H9 (cell line): ENCODE measurements around the gene SLC4A9. TPM values are rescaled to one million over a fixed set of nuclear protein-coding genes. Genes with fewer than 3 reads are reported as not detected.

ENCODE experiments used
- DNase-seq: peaks from one replicate; pipeline ENCODE4 v3.0.0-alpha.2; 2017
- H2AFZ ChIP-seq: one replicate; pipeline ENCODE4 v1.6.1; 2013; ENCODE audit warnings: mild to moderate bottlenecking, low read length, control low read depth, moderate library complexity
- H2AK5ac ChIP-seq: 2 replicates; pipeline ENCODE4 v1.6.1; 2013; ENCODE audit warnings: low read length, control low read depth, mixed read lengths; ENCODE audit not compliant: insufficient read length
- H2BK120ac ChIP-seq: one replicate; pipeline ENCODE4 v1.6.1; 2013; ENCODE audit warnings: low read depth, mild to moderate bottlenecking, low read length, control low read depth, inconsistent platforms; ENCODE audit not compliant: poor library complexity, severe bottlenecking
- H2BK12ac ChIP-seq: 2 replicates; pipeline ENCODE4 v1.6.1; 2013; ENCODE audit warnings: low read length, control low read depth, mixed read lengths, low read depth; ENCODE audit not compliant: insufficient read length
- H2BK15ac ChIP-seq: 2 replicates; pipeline ENCODE4 v1.6.1; 2013; ENCODE audit warnings: low read depth, low read length, control low read depth
- H2BK20ac ChIP-seq: one replicate; pipeline ENCODE4 v1.6.1; 2013; ENCODE audit warnings: low read depth, mild to moderate bottlenecking, low read length, control low read depth, inconsistent platforms; ENCODE audit not compliant: poor library complexity, severe bottlenecking
- H2BK5ac ChIP-seq: 2 replicates; pipeline ENCODE4 v1.6.1; 2013; ENCODE audit warnings: low read length, control low read depth, mixed read lengths; ENCODE audit not compliant: insufficient read length
- H3K14ac ChIP-seq: 2 replicates; pipeline ENCODE4 v1.6.1; 2013; ENCODE audit warnings: low read length, control low read depth; ENCODE audit not compliant: insufficient read depth
- H3K18ac ChIP-seq: 2 replicates; pipeline ENCODE4 v1.6.1; 2013; ENCODE audit warnings: low read depth, mild to moderate bottlenecking, mixed read lengths, low read length, control low read depth; ENCODE audit not compliant: insufficient read length
- H3K23ac ChIP-seq: 2 replicates; pipeline ENCODE4 v1.6.1; 2013; ENCODE audit warnings: low read length, control low read depth, mixed read lengths, low read depth; ENCODE audit not compliant: insufficient read length
- H3K23me2 ChIP-seq: 2 replicates; pipeline ENCODE4 v1.6.1; 2013; ENCODE audit warnings: low read depth, mild to moderate bottlenecking, mixed read lengths, low read length, control low read depth; ENCODE audit not compliant: insufficient read length, poor library complexity, severe bottlenecking
- H3K27ac ChIP-seq: 2 replicates; pipeline ENCODE4 v1.5.1; 2013; ENCODE audit warnings: low read length, control low read depth, mixed read lengths, low read depth; ENCODE audit not compliant: insufficient read length
- H3K27me3 ChIP-seq: 2 replicates; pipeline ENCODE4 v1.6.1; 2013; ENCODE audit warnings: low read length, control low read depth, inconsistent platforms; ENCODE audit not compliant: insufficient read depth
- H3K4ac ChIP-seq: 2 replicates; pipeline ENCODE4 v1.6.1; 2013; ENCODE audit warnings: low read depth, mild to moderate bottlenecking, control low read depth, inconsistent platforms, low read length, moderate library complexity
- H3K4me1 ChIP-seq: 2 replicates; pipeline ENCODE4 v1.6.1; 2013; ENCODE audit warnings: low read length, control low read depth, inconsistent platforms; ENCODE audit not compliant: insufficient read depth
- H3K4me2 ChIP-seq: 2 replicates; pipeline ENCODE4 v1.6.1; 2013; ENCODE audit warnings: low read length, control low read depth, mixed read lengths; ENCODE audit not compliant: insufficient read length, insufficient read depth
- H3K56ac ChIP-seq: 2 replicates; pipeline ENCODE4 v1.6.1; 2013; ENCODE audit warnings: low read depth, mild to moderate bottlenecking, mixed read lengths, low read length, control low read depth; ENCODE audit not compliant: insufficient read length
- H3K79me1 ChIP-seq: 2 replicates; pipeline ENCODE4 v1.6.1; 2013; ENCODE audit warnings: low read depth, mild to moderate bottlenecking, moderate library complexity, low read length, control low read depth, inconsistent platforms; ENCODE audit not compliant: insufficient read depth, poor library complexity, severe bottlenecking
- H3K79me2 ChIP-seq: 2 replicates; pipeline ENCODE4 v1.6.1; 2013; ENCODE audit warnings: low read length, control low read depth, inconsistent platforms; ENCODE audit not compliant: insufficient read depth
- H3K9ac ChIP-seq: 2 replicates; pipeline ENCODE4 v1.6.1; 2013; ENCODE audit warnings: low read length, control low read depth, mixed read lengths; ENCODE audit not compliant: insufficient read length; ENCODE audit errors: extremely low read depth
- H3K9me3 ChIP-seq: one replicate; pipeline ENCODE4 v1.6.1; 2013; ENCODE audit warnings: low read depth, low read length, inconsistent platforms; ENCODE audit not compliant: control insufficient read depth
- H3T11ph ChIP-seq: one replicate; pipeline ENCODE4 v1.6.1; 2013; ENCODE audit warnings: mild to moderate bottlenecking, low read length, control low read depth, inconsistent platforms
- H4K20me1 ChIP-seq: one replicate; pipeline ENCODE4 v1.6.1; 2013; ENCODE audit not compliant: control insufficient read depth, insufficient read length, insufficient read depth
- H4K5ac ChIP-seq: 2 replicates; pipeline ENCODE4 v1.6.1; 2013; ENCODE audit warnings: low read depth, mild to moderate bottlenecking, mixed read lengths, low read length, control low read depth; ENCODE audit not compliant: insufficient read length
- H4K8ac ChIP-seq: replicated peaks from 2 replicates; pipeline ENCODE4 v1.6.1; 2013; ENCODE audit warnings: low read length, control low read depth, mixed read lengths, low read depth; ENCODE audit not compliant: insufficient read length
- H4K91ac ChIP-seq: 2 replicates; pipeline ENCODE4 v1.6.1; 2013; ENCODE audit warnings: low read depth, mild to moderate bottlenecking, moderate library complexity, mixed read lengths, low read length, control low read depth; ENCODE audit not compliant: insufficient read length
- H3K27ac Mint-ChIP-seq, 3 experiments: 2 replicates in 2 of 3; 3 replicates in 1 of 3; pipeline ENCODE4 v1.8.0; 2020 to 2021; ENCODE audit warnings: mixed read lengths in 3 of 3, mild to moderate bottlenecking in 1 of 3, moderate library complexity in 1 of 3
- H3K27me3 Mint-ChIP-seq: 2 replicates; pipeline ENCODE4 v1.8.0; 2021; ENCODE audit warnings: low read depth, mild to moderate bottlenecking, moderate library complexity, mixed read lengths
- H3K36me3 Mint-ChIP-seq, 3 experiments: 2 replicates in 2 of 3; 3 replicates in 1 of 3; pipeline ENCODE4 v1.8.0; 2020 to 2021; ENCODE audit warnings: low read depth in 3 of 3, mixed read lengths in 3 of 3; ENCODE audit not compliant: insufficient read depth in 1 of 3
- H3K4me1 Mint-ChIP-seq, 2 experiments: 2 replicates each; pipeline ENCODE4 v1.8.0; 2020; ENCODE audit warnings: mixed read lengths in 2 of 2
- H3K4me3 Mint-ChIP-seq, 2 experiments: 2 replicates in 1 of 2; 3 replicates in 1 of 2; pipeline ENCODE4 v1.8.0; 2020 to 2021; ENCODE audit warnings: mild to moderate bottlenecking in 2 of 2, mixed read lengths in 2 of 2, moderate library complexity in 1 of 2
- H3K9me3 Mint-ChIP-seq, 2 experiments: 2 replicates in 1 of 2; 3 replicates in 1 of 2; pipeline ENCODE4 v1.8.0; 2020; ENCODE audit warnings: mild to moderate bottlenecking in 2 of 2, mixed read lengths in 2 of 2, moderate library complexity in 1 of 2
- WGBS: extraction: QIAGEN DNeasy Blood & Tissue Kit; methylation state at CpG from one replicate; pipeline ENCODE4 v1.1.7; 2013; ENCODE audit warnings: missing lambda C conversion rate, low lambda C conversion rate, mixed read lengths; ENCODE audit not compliant: insufficient read length; ENCODE audit errors: extremely low coverage; 5-methylcytosine and 5-hydroxymethylcytosine counted together
- total RNA-seq: library from RNA; stranded (reverse); gene quantifications from 2 replicates; pipeline ENCODE4 v1.2.1, GENCODE V29; 2021
- TF ChIP-seq, protein P1 (sequence below): fragments of 200-600 bp; sonication (generic); conservative IDR thresholded peaks from 3 replicates; pipeline ENCODE4 v1.8.0; 2021; ENCODE audit warnings: antibody characterized with exemption, mild to moderate bottlenecking

Gene SLC4A9
- total RNA-seq, 1 experiment from 2014 or later: 0.07 TPM

DNA sequence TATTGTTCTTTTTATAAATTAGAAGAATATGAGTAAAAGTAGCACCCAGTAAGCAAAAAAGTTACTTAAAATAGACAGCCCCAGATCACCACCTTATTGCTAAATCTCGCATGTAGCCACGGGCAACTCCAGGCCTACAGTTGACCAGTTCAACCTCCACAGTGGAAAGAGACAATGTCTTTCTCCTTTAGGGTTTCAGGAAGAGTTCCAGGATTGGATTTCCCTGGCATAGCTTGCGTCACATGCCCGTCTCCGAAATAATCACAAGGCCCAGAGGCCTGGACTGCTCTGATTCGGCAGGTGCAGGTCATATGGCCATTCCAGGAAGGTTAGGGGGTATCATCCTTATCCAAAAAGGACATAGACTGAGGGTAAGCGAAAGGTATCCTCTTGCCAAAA, 47.2 kb upstream of the SLC4A9 start:
- Histone ChIP-seq H3K23ac (no peak overlapping the region), H3K27ac (no peak overlapping the region), H2BK120ac (no peak overlapping the region), H2AFZ (no peak overlapping the region), H2BK15ac (no peak overlapping the region), H3K18ac (no peak overlapping the region), H2BK5ac (no peak overlapping the region), H4K5ac (no peak overlapping the region), H3K23me2 (no peaks in the 10 kb centered on the region), H4K91ac (no peak overlapping the region), H3T11ph (no peak overlapping the region), H4K8ac (no peak overlapping the region), H4K20me1 (no peaks in the 10 kb centered on the region), H3K27me3 (no peaks in the 10 kb centered on the region), H3K4ac (no peak overlapping the region), H3K9ac (no peak overlapping the region), H3K79me2 (no peaks in the 10 kb centered on the region), H2BK20ac (no peak overlapping the region), H2BK12ac (no peak overlapping the region), H3K56ac (no peak overlapping the region), H3K4me2 (no peak overlapping the region), H3K79me1 (no peaks in the 10 kb centered on the region), H3K14ac (no peak overlapping the region), H2AK5ac (no peak overlapping the region), H3K9me3 (no peaks in the 10 kb centered on the region), H3K4me1 (no peaks in the 10 kb centered on the region; the same call in 1 of the 2 replicates)
- no peak overlapping the region for H3K4me3 Mint-ChIP-seq
- no peak for DNase-seq
- H3K4me1 Mint-ChIP-seq: peaks cover 9% of the 10 kb centered on the region in 2 experiments
- H3K27ac Mint-ChIP-seq: peak overlapping the region in 1 of 3 experiments; percentile 17; a peak in 2 of 7 replicates
- TF ChIP-seq, protein P1, sequence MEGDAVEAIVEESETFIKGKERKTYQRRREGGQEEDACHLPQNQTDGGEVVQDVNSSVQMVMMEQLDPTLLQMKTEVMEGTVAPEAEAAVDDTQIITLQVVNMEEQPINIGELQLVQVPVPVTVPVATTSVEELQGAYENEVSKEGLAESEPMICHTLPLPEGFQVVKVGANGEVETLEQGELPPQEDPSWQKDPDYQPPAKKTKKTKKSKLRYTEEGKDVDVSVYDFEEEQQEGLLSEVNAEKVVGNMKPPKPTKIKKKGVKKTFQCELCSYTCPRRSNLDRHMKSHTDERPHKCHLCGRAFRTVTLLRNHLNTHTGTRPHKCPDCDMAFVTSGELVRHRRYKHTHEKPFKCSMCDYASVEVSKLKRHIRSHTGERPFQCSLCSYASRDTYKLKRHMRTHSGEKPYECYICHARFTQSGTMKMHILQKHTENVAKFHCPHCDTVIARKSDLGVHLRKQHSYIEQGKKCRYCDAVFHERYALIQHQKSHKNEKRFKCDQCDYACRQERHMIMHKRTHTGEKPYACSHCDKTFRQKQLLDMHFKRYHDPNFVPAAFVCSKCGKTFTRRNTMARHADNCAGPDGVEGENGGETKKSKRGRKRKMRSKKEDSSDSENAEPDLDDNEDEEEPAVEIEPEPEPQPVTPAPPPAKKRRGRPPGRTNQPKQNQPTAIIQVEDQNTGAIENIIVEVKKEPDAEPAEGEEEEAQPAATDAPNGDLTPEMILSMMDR: no peak
- no peaks in the 10 kb centered on the region for H3K27me3 Mint-ChIP-seq
- WGBS: no CpG with 5 or more reads among the region's 7 CpGs
- no peaks in the 10 kb centered on the region for H3K36me3 Mint-ChIP-seq
- H3K9me3 Mint-ChIP-seq: no peaks in the 10 kb centered on the region
